Measurements from ENCODE around the gene MAP2K2.

DNA sequence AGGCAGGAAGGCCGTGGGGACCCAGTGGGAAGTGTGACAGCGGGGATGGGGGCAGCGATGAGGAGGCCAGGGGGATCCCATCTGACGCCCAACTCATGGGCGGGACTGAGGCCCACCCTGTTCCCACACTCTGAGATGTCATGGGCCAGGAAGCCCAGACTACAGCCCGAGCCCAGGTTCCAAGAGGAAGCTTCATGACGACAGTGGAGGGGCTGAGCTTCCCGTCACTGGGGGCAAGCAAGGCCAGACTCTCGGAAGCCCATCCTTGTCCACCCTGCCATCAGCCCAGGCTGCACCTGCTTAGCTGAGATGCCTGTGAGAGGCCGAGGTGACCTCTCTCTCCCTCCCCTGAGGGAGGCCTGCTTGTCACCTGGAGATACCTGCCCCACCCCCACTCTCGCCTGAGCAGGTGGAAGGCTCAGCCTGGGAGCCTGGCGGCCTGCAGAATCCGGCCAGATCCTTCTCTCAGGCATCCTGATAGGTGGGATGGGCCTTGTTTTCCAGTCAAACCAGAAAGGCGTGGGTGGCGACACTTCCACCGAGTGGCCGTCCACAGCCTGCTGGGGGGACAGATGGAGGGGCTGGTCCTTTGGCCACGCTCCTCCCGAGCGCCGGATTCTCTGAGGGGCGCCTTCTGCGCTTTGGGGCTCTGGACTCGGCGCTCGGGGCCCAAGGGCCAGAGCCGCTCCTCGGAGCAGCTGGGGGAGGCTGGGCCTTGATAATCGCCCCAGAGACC lies 62.1 kb downstream of the MAP2K2 start:
- TF ChIP-seq EZH2 (IDR thresholded peaks at IDR 0.05; ENCODE audit: insufficient read depth, poor library complexity, severe bottlenecking) (no peak), EZH2phosphoT487 (IDR thresholded peaks at IDR 0.05; ENCODE audit: insufficient read depth, low read depth) (no peak)

Data from GM23248 (cell line).